Astrocyte (in vitro differentiated cells and primary cell): ENCODE results near the gene ZNF860.

ENCODE experiments used
- CTCF ChIP-seq: IDR thresholded peaks from 2 replicates; pipeline ENCODE4 v1.5.1; 2011; ENCODE audit warnings: low read depth, mild to moderate bottlenecking, inconsistent platforms, low read length, moderate library complexity; ENCODE audit not compliant: insufficient read depth
- EZH2 ChIP-seq: IDR thresholded peaks from 2 replicates; pipeline ENCODE4 v1.6.1; 2012; ENCODE audit warnings: mild to moderate bottlenecking, low read length, inconsistent platforms; ENCODE audit not compliant: insufficient read depth

DNA sequence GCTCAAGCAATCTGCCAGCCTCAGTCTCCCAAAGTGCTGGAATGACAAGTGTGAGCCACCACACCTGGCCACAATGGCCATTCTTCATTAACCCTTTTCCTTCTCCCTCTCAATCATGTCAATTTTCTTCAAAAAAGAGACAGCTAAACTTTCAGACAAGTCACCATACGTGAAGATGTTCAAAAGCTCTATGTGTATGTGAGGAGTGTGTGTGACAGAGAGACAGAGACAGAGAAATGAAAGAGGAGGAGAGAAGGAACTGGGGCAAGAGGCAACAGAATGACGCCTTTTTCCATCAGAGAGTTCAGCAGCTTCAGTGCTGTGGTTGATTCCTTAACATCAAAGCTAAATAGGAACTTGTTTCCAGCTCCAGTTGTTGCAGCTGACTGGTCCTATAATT lies 27.9 kb upstream of the ZNF860 start:
- TF ChIP-seq CTCF (no peak), EZH2 (no peak)
